Ishikawa (cell line): ENCODE measurements around the gene ARID1B.

ENCODE experiments used
- CEBPB ChIP-seq: IDR thresholded peaks from 2 replicates; pipeline ENCODE4 v1.6.1; 2012
- EGR1 ChIP-seq: IDR thresholded peaks from 2 replicates; pipeline ENCODE4 v1.6.1; 2012
- EP300 ChIP-seq: IDR thresholded peaks from 2 replicates; pipeline ENCODE4 v1.6.1; 2012; ENCODE audit warnings: borderline replicate concordance
- FOXM1 ChIP-seq: IDR thresholded peaks from 2 replicates; pipeline ENCODE4 v1.6.1; 2012; ENCODE audit warnings: low read depth, borderline replicate concordance
- NFIC ChIP-seq: IDR thresholded peaks from 2 replicates; pipeline ENCODE4 v1.6.1; 2012
- RAD21 ChIP-seq: IDR thresholded peaks from 2 replicates; pipeline ENCODE4 v1.6.1; 2012; ENCODE audit warnings: low read depth
- TCF12 ChIP-seq: IDR thresholded peaks from 2 replicates; pipeline ENCODE4 v1.6.1; 2012; ENCODE audit warnings: low read depth
- TF ChIP-seq, protein P1 (sequence below): IDR thresholded peaks from 2 replicates; pipeline ENCODE4 v1.6.1; 2012
- TF ChIP-seq, protein P2 (sequence below): IDR thresholded peaks from 2 replicates; pipeline ENCODE4 v1.6.1; 2012; ENCODE audit warnings: low read depth, mild to moderate bottlenecking

DNA sequence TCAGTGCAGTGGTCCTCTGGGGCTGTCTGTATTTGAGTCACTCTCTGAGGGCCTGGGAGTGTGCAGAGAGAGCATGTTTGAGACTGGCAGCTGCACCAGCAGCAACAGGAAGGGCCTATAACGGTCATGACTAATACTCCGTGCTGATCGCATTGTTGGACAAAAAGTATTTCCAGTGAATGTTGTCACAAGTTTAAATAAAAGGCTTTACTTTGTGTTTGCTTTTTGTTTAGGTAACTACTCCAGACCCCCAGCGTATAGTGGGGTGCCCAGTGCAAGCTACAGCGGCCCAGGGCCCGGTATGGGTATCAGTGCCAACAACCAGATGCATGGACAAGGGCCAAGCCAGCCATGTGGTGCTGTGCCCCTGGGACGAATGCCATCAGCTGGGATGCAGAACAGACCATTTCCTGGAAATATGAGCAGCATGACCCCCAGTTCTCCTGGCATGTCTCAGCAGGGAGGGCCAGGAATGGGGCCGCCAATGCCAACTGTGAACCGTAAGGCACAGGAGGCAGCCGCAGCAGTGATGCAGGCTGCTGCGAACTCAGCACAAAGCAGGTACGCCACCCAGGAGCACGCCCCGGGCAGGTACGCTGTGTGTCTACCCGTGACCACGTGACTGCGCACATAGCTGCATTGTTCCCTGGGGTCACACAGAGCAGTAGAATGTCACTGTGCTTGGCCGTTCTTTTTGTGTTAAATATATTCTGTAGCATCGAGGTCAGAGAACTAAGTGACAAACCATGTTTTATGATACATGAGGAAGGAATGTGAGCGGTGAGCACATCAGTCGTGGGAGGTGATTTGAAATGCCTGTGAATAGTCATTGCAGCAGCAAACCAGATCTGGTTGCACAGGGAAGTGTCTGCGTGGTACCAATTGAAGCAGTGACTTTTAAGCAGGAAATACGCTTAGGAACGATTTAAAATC, 371.5 kb downstream of the ARID1B start:
- TF ChIP-seq, protein P1, sequence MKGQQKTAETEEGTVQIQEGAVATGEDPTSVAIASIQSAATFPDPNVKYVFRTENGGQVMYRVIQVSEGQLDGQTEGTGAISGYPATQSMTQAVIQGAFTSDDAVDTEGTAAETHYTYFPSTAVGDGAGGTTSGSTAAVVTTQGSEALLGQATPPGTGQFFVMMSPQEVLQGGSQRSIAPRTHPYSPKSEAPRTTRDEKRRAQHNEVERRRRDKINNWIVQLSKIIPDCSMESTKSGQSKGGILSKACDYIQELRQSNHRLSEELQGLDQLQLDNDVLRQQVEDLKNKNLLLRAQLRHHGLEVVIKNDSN: peak; percentile 95
- peak; percentile 16; the same call in 1 of the 2 replicates for TF ChIP-seq RAD21
- TF ChIP-seq, protein P2, sequence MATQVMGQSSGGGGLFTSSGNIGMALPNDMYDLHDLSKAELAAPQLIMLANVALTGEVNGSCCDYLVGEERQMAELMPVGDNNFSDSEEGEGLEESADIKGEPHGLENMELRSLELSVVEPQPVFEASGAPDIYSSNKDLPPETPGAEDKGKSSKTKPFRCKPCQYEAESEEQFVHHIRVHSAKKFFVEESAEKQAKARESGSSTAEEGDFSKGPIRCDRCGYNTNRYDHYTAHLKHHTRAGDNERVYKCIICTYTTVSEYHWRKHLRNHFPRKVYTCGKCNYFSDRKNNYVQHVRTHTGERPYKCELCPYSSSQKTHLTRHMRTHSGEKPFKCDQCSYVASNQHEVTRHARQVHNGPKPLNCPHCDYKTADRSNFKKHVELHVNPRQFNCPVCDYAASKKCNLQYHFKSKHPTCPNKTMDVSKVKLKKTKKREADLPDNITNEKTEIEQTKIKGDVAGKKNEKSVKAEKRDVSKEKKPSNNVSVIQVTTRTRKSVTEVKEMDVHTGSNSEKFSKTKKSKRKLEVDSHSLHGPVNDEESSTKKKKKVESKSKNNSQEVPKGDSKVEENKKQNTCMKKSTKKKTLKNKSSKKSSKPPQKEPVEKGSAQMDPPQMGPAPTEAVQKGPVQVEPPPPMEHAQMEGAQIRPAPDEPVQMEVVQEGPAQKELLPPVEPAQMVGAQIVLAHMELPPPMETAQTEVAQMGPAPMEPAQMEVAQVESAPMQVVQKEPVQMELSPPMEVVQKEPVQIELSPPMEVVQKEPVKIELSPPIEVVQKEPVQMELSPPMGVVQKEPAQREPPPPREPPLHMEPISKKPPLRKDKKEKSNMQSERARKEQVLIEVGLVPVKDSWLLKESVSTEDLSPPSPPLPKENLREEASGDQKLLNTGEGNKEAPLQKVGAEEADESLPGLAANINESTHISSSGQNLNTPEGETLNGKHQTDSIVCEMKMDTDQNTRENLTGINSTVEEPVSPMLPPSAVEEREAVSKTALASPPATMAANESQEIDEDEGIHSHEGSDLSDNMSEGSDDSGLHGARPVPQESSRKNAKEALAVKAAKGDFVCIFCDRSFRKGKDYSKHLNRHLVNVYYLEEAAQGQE: no peak
- no peak; the same call in 1 of the 2 replicates for TF ChIP-seq EGR1
- TF ChIP-seq EP300: peak; percentile 84
- peak; percentile 51; the same call in 1 of the 2 replicates for TF ChIP-seq CEBPB
- TF ChIP-seq FOXM1: peak; percentile 50; the same call in 1 of the 2 replicates
- TF ChIP-seq TCF12: peak; percentile 92
- peak; percentile 97 for TF ChIP-seq NFIC
